Adipocyte (in vitro differentiated cells): Measurements from ENCODE around the gene ASB3.
A peak's percentile ranks its signal among the peaks of the same experiment; 100 is the strongest.
"Not testable (repeated sequence)": the region's sequence is repeated elsewhere in the genome, so short reads cannot be mapped to it uniquely, and the experiment has no call there.

ENCODE experiments used
- DNase-seq: peaks from one replicate; pipeline ENCODE4 v3.0.0-alpha.2; 2015; ENCODE audit warnings: low read depth
- H3K27me3 ChIP-seq: replicated peaks from 2 replicates; pipeline ENCODE4 v1.7.0; 2013; ENCODE audit warnings: mild to moderate bottlenecking, low read length, moderate library complexity; ENCODE audit not compliant: control insufficient read depth, insufficient read depth
- H3K36me3 ChIP-seq: 2 replicates; pipeline ENCODE4 v1.7.0; 2013; ENCODE audit warnings: low read length, mild to moderate bottlenecking, moderate library complexity; ENCODE audit not compliant: control insufficient read depth, insufficient read depth, severe bottlenecking
- H3K4me1 ChIP-seq: 2 replicates; pipeline ENCODE4 v1.7.0; 2013; ENCODE audit warnings: mild to moderate bottlenecking, low read length, moderate library complexity; ENCODE audit not compliant: control insufficient read depth, insufficient read depth
- H3K4me3 ChIP-seq: 2 replicates; pipeline ENCODE4 v1.7.0; 2013; ENCODE audit warnings: mild to moderate bottlenecking, low read length, moderate library complexity
- H3K9ac ChIP-seq: 2 replicates; pipeline ENCODE4 v1.7.0; 2013; ENCODE audit warnings: mild to moderate bottlenecking, low read length, moderate library complexity
- H3K9me3 ChIP-seq: 2 replicates; pipeline ENCODE4 v1.7.0; 2013; ENCODE audit warnings: mild to moderate bottlenecking, low read length, moderate library complexity; ENCODE audit not compliant: control insufficient read depth

ASB3 gene

DNA sequence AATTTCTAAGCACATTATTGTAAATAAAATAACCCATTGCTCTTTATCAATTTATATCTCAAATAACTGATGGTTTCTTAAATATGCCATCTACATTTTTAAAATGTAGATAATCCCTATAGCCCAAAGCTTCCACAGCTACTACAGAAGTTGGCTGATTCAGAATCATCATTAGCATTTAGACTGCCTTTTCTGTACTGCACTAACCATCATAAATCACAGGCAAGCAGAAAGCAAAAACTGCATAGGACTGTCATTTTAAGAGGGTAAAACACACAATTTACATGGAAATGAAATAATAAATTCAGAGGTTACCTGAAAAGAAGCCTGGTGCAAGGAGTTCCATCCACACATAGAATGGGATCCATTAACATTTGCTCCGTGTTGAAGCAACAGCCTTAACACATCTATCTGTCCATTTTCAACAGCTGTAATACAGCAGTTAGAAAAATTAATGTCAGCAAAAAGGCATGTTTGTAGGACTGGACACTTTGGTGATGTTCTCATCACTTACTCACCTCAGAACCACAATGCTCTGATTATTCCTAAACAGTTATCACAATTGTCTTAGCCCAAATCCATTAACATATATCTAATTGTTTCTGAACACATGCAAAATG, 57.5 kb downstream of the ASB3 start:
- DNase-seq = no peak
- peaks cover 4% of the 10 kb centered on the region for H3K4me1 ChIP-seq
- peaks cover 15% of the 10 kb centered on the region for H3K36me3 ChIP-seq
- no peaks in the 10 kb centered on the region for H3K27me3 ChIP-seq
- no peaks in the 10 kb centered on the region for H3K9me3 ChIP-seq
- H3K4me3 ChIP-seq = no peak overlapping the region
- no peak overlapping the region for H3K9ac ChIP-seq

DNA sequence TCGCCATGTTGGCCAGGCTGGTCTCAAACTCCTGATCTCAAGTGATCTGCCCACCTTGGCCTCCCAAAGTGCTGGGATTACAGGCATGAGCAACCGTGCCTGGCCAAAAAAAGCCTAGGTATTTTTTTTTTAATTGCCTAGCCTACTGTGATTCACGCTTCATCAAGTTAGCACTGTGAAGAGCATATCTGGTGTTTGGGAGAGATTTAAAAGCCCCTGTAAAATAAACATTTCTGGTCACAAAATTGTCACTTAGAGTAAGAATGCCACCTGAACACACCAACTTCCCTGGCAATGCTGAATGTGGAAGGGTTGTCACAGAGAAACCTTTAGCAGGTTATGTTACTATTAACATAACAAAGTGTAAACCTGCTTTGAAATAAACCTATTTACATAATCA, 58.8 kb downstream of the ASB3 start:
- Histone ChIP-seq H3K9ac (no peak overlapping the region), H3K4me1 (peaks cover 4% of the 10 kb centered on the region), H3K27me3 (no peaks in the 10 kb centered on the region), H3K36me3 (peaks cover 12% of the 10 kb centered on the region), H3K4me3 (no peak overlapping the region), H3K9me3 (no peaks in the 10 kb centered on the region)
- DNase-seq = no peak

DNA sequence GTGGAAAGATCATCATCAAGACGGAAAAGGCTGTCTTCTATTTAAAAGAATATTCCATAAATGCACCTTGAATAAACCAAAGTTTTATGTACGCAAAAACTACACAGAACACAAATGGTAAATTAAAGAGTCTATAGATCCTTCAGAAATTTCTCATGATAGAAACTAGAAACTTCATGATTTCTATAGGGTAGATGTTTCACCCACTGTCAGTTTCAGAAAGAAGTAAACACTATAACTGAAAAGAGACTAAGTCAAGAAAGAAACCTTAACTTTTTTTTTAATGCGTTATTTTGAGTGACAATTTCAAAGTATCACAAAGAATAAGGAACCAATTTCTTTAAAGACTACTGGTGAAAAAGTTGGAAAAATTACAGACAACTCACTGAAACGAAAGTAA, 61.1 kb downstream of the ASB3 start:
- H3K4me3 ChIP-seq = no peak overlapping the region
- no peak for DNase-seq
- peaks cover 4% of the 10 kb centered on the region for H3K4me1 ChIP-seq
- H3K27me3 ChIP-seq = no peaks in the 10 kb centered on the region
- H3K36me3 ChIP-seq = peaks cover 8% of the 10 kb centered on the region
- no peak overlapping the region for H3K9ac ChIP-seq
- no peaks in the 10 kb centered on the region for H3K9me3 ChIP-seq

- no peaks in the 10 kb centered on the region for H3K9me3 ChIP-seq
- DNase-seq = peak; percentile 80
- peaks cover 4% of the 10 kb centered on the region for H3K4me1 ChIP-seq
- H3K4me3 ChIP-seq = no peak overlapping the region
- H3K27me3 ChIP-seq = no peaks in the 10 kb centered on the region
- no peak overlapping the region for H3K9ac ChIP-seq
- H3K36me3 ChIP-seq = peaks cover 3% of the 10 kb centered on the region
These were observed 62.2 kb downstream of the ASB3 start for GRCh38 chr2:53724536-53724935.

DNA sequence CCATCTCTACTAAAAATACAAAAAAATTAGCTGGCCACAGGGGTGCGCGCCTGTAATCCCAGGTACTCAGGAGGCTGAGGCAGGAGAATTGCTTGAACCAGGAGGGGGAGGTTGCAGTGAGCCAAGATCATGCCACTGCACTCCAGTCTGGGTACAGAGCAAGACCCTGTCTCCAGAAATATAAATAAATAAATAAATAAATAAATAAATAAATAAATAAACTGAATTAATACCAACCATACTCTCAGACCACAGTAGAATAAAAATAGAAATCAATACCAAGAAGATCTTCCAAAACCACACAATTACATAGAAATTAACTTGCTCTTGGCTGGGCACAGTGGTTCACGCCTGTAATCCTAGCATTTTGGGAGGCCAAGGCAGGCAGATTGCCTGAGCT, 65.8 kb downstream of the ASB3 start:
- H3K4me3 ChIP-seq, H3K36me3 ChIP-seq, H3K4me1 ChIP-seq, DNase-seq, H3K27me3 ChIP-seq, H3K9me3 ChIP-seq, H3K9ac ChIP-seq: not testable (repeated sequence)

DNA sequence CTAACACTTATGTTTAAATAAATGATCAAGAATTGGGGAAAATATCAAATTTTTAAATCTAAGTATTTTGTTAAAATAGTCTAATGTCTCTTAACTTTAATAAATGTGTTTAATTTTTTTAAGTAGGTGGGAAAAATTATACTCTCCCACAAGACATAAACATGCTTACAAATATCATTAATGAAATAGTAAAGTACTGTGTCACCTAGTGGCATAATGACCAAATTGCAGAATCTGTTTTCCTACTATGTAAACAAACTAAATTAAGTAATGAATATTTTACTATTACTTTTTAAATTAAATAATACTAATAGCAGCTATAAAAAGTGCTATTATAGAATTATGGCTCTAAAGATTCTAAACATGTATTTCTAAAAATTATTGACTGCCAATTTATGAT, 71.2 kb downstream of the ASB3 start:
- H3K4me1 ChIP-seq = no peaks in the 10 kb centered on the region
- peaks cover 5% of the 10 kb centered on the region for H3K36me3 ChIP-seq
- H3K4me3 ChIP-seq = no peak overlapping the region
- no peaks in the 10 kb centered on the region for H3K27me3 ChIP-seq
- H3K9me3 ChIP-seq = no peaks in the 10 kb centered on the region
- H3K9ac ChIP-seq = no peak overlapping the region
- DNase-seq = peak; percentile 59

DNA sequence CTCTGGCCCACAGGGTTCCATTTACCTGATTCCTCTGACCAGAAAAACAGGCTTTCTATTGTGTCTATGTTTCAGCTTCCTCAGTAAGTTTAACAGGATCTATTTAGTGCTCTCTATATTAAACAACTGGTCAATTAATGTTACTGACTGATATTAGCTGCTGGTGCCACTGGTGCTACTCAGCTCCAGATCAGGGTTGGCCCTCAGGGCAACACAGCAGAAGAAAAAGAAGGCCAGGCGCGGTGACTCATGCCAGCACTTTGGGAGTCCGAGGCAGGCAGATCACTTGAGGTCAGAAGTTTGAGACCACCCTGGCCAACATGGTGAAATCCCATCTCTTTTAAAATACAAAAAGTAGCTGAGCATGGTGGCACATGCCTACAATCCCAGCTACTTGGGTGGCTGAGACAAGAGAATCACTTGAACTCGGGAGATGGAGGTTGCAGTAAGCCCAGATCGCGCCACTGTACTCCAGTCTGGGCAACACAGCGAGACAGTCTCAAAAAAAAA, 75.4 kb downstream of the ASB3 start:
- DNase-seq = no peak
- no peak overlapping the region for H3K9ac ChIP-seq
- H3K27me3 ChIP-seq = no peaks in the 10 kb centered on the region
- H3K4me1 ChIP-seq = no peaks in the 10 kb centered on the region
- peaks cover 13% of the 10 kb centered on the region for H3K36me3 ChIP-seq
- H3K4me3 ChIP-seq = no peak overlapping the region
- H3K9me3 ChIP-seq = peaks cover 4% of the 10 kb centered on the region

DNA sequence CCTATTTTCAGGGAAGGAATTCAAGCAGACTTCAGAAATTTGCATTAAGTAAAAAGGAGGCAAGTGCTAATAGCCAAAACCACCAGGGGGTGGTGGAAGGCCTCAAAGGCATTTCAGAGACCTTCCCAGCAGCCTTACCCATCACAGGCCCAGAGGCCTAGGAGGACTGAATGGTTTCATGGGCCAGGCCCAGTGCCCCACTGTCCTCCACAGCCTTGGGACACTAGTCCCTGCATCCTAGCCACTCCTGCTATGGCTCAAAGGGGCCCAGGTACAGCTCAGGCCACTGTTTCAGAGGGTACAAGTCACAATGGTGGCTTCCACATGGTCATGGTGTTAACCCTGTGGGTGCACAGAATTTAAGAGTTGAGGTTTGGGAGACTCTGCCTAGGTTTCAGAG, 77.8 kb downstream of the ASB3 start:
- Histone ChIP-seq H3K9me3 (peaks cover 4% of the 10 kb centered on the region), H3K36me3 (peaks cover 9% of the 10 kb centered on the region), H3K27me3 (no peaks in the 10 kb centered on the region), H3K4me3 (no peak overlapping the region), H3K9ac (no peak overlapping the region), H3K4me1 (no peaks in the 10 kb centered on the region)
- no peak for DNase-seq

DNA sequence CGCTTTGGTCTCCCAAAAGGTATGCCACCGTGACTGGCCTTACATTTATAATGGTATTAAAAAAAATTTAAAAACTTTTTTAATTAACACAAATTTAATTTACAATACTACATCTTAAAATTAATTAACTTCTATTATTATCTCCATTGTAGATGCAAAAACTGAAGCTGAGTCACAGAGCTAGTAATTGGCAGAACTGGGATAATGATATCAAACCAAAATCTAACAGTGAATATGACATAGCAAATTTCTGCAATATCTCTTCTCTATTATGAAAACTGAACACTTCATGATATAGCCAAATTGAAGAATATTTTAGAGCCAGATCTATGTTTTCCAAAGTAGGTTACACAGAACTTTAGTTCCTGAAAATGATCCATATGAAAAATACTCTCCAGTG, 85.5 kb downstream of the ASB3 start:
- H3K27me3 ChIP-seq = no peaks in the 10 kb centered on the region
- DNase-seq = no peak
- H3K9ac ChIP-seq = no peak overlapping the region
- H3K4me1 ChIP-seq = no peaks in the 10 kb centered on the region
- H3K36me3 ChIP-seq = peaks cover 16% of the 10 kb centered on the region
- no peaks in the 10 kb centered on the region for H3K9me3 ChIP-seq
- no peak overlapping the region for H3K4me3 ChIP-seq

GRCh38 chr2:53697686-53698085, 89.1 kb downstream of the ASB3 start:
- no peak overlapping the region for H3K4me3 ChIP-seq
- H3K9ac ChIP-seq = no peak overlapping the region
- H3K36me3 ChIP-seq = peaks cover 16% of the 10 kb centered on the region
- DNase-seq = no peak
- H3K9me3 ChIP-seq = no peaks in the 10 kb centered on the region
- H3K27me3 ChIP-seq = no peaks in the 10 kb centered on the region
- H3K4me1 ChIP-seq = no peaks in the 10 kb centered on the region

DNA sequence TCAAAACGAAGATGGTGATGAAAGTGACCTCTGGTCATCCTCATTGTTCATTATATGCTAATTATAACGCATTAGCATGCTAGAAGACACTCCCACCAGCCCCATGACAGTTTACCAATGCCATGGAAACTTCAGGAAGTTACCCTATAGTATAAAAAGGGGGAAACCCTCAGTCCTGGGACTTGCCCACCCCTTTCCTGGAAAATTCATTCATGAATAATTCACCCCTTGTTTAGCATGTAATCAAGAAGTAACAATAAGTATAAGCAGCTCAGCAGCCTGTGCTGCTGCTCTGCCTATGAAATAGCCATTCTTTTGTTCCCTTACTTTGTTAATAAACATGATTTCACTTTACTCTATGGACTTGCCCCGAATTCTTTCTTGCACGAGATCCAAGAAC, 89.7 kb downstream of the ASB3 start:
- no peak for DNase-seq
- H3K4me1 ChIP-seq = no peaks in the 10 kb centered on the region
- H3K9me3 ChIP-seq = no peaks in the 10 kb centered on the region
- H3K36me3 ChIP-seq = peaks cover 17% of the 10 kb centered on the region
- H3K27me3 ChIP-seq = no peaks in the 10 kb centered on the region
- no peak overlapping the region for H3K9ac ChIP-seq
- H3K4me3 ChIP-seq = no peak overlapping the region

DNA sequence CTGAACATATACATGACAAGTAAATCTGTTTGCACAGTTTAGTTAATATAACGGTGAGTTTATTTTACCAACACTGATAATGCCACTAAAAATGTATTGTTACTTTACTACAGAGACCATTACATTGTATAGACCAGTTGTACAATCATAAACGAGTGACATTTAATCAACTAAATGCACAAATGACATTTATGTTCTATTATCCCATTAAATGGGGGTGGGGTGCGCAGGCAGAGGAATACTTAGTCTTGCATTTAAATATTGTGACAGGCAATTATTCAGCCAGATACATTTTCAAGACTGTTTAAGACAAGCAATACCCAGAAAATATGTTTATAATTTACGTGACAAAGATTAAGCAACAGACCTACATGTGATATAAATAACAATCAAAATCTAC, 91.2 kb downstream of the ASB3 start:
- DNase-seq = no peak
- H3K9ac ChIP-seq = no peak overlapping the region

More for the DNA sequence above, 91.2 kb downstream of the ASB3 start:
- H3K36me3 ChIP-seq = peaks cover 22% of the 10 kb centered on the region
- H3K4me3 ChIP-seq = no peak overlapping the region
- no peaks in the 10 kb centered on the region for H3K9me3 ChIP-seq
- H3K4me1 ChIP-seq = no peaks in the 10 kb centered on the region
- H3K27me3 ChIP-seq = no peaks in the 10 kb centered on the region
